NT2/D1 (cell line): ENCODE results near the gene PHF24.

Experiments
- DNase-seq: peaks from one replicate; pipeline ENCODE4 v3.0.0-alpha.2; 2011; ENCODE audit warnings: low read depth, low spot score
- H3K27me3 ChIP-seq: 2 replicates; pipeline ENCODE4 v1.6.0; 2011; ENCODE audit warnings: mild to moderate bottlenecking; ENCODE audit not compliant: insufficient read length, insufficient read depth
- H3K36me3 ChIP-seq: 2 replicates; pipeline ENCODE4 v1.6.1; 2011; ENCODE audit warnings: mild to moderate bottlenecking, low read length, mixed read lengths; ENCODE audit not compliant: insufficient read depth, insufficient read length
- H3K4me1 ChIP-seq: 2 replicates; pipeline ENCODE4 v1.5.1; 2011; ENCODE audit not compliant: insufficient read depth, insufficient read length
- H3K4me3 ChIP-seq: 2 replicates; pipeline ENCODE4 v1.5.1; 2011; ENCODE audit warnings: low read depth; ENCODE audit not compliant: insufficient read length
- H3K9ac ChIP-seq: 2 replicates; pipeline ENCODE4 v1.6.0; 2011; ENCODE audit warnings: low read depth; ENCODE audit not compliant: insufficient read length
- H3K9me3 ChIP-seq: 2 replicates; pipeline ENCODE4 v1.5.1; 2011; ENCODE audit warnings: mild to moderate bottlenecking, low read length; ENCODE audit not compliant: insufficient read depth
- SUZ12 ChIP-seq: IDR thresholded peaks from 2 replicates; pipeline ENCODE4 v1.6.1; 2011; ENCODE audit not compliant: insufficient read length, insufficient read depth; ENCODE audit errors: extremely low read depth
- YY1 ChIP-seq: IDR thresholded peaks from 2 replicates; pipeline ENCODE4 v1.6.1; 2011; ENCODE audit not compliant: insufficient read length, insufficient read depth
- ZNF274 ChIP-seq: IDR thresholded peaks from 2 replicates; pipeline ENCODE4 v1.6.1; 2011; ENCODE audit warnings: mild to moderate bottlenecking, low read depth, low read length

The PHF24 gene

DNA sequence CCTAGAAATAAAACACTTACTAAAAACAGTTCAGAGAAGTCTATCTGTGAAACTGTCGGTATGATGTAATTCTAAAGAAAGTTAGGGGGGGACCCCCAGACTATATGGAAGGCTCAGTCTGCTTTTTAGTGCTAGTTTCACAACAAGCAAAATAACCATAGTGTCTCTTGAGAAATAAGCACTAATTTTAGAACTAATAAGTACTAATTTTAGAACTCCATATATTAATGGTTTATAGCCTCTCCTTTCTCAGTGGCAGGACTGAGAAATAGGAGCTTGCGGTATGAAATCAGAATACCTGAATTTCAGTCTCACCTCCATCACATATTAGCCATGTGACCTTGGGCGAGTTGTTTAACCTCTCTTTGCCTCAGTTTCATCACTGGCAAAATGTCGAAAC is 1.4 kb upstream of the PHF24 start:
- H3K36me3 ChIP-seq: no peaks in the 10 kb centered on the region
- no peaks in the 10 kb centered on the region for H3K9me3 ChIP-seq
- peaks cover 37% of the 10 kb centered on the region for H3K27me3 ChIP-seq
- TF ChIP-seq SUZ12 (no peak), YY1 (no peak), ZNF274 (no peak)
- H3K4me3 ChIP-seq: no peak overlapping the region
- H3K9ac ChIP-seq: no peak overlapping the region
- DNase-seq: no peak
- H3K4me1 ChIP-seq: peaks cover 1% of the 10 kb centered on the region

DNA sequence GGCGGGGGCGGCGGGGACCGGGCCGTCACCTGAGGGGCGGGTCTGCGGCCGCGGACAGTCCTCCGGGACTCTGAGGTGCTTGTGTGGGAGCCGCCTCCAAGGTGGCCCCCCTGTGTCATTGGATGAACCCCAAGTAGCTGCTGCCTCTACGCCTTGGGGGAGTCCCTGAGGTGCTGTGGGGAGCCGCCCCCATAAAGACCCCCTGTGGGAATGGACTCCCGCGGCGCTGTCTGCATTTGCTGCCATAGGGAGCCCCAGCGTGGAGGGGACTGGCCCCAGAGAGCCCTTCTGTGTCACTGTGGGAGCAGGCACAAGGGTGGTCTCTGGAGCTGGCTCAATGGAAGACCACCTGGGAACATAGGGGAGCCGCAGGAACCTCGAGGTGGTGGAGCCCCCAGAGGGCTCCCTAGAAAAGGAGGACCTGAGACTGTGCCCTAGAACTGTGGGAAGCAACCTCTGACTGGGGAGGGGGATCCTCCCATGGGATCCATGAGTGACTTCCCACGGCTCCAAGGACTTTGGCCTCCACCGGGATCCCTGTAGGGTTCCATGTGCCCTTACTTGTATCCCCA is 412 bp downstream of the PHF24 start:
- H3K36me3 ChIP-seq: no peaks in the 10 kb centered on the region
- TF ChIP-seq SUZ12: no peak
- TF ChIP-seq YY1: no peak
- TF ChIP-seq ZNF274: no peak
- peaks cover 37% of the 10 kb centered on the region for H3K27me3 ChIP-seq
- DNase-seq: no peak
- peak overlapping the region; percentile 57 for H3K9ac ChIP-seq
- H3K9me3 ChIP-seq: no peaks in the 10 kb centered on the region
- H3K4me1 ChIP-seq: peaks cover 14% of the 10 kb centered on the region
- H3K4me3 ChIP-seq: peak overlapping the region; percentile 38

DNA sequence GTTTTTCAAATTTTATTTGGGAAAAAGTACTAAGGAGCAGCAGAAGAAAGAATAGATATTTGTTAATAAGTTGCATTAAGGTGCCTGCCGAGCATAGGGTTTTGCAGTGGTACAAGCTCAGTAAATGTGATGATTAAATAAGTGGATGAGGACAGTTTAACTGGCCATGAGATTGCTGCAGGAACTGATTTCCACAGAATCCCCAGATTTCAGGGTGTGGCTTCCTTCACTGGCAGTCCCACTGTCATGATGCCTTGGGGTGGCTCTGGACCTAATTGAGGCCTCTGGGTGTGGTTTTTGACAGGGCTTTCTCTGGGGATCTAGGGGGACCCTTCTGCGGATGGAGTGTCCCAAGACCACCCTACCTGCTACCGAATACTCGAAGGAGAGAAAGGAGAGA is 1.4 kb downstream of the PHF24 start:
- no peaks in the 10 kb centered on the region for H3K36me3 ChIP-seq
- no peak overlapping the region for H3K4me3 ChIP-seq
- TF ChIP-seq ZNF274 (no peak), YY1 (no peak), SUZ12 (no peak)
- H3K27me3 ChIP-seq: peaks cover 37% of the 10 kb centered on the region
- no peak overlapping the region for H3K9ac ChIP-seq
- no peaks in the 10 kb centered on the region for H3K9me3 ChIP-seq
- DNase-seq: no peak
- H3K4me1 ChIP-seq: peaks cover 14% of the 10 kb centered on the region

DNA sequence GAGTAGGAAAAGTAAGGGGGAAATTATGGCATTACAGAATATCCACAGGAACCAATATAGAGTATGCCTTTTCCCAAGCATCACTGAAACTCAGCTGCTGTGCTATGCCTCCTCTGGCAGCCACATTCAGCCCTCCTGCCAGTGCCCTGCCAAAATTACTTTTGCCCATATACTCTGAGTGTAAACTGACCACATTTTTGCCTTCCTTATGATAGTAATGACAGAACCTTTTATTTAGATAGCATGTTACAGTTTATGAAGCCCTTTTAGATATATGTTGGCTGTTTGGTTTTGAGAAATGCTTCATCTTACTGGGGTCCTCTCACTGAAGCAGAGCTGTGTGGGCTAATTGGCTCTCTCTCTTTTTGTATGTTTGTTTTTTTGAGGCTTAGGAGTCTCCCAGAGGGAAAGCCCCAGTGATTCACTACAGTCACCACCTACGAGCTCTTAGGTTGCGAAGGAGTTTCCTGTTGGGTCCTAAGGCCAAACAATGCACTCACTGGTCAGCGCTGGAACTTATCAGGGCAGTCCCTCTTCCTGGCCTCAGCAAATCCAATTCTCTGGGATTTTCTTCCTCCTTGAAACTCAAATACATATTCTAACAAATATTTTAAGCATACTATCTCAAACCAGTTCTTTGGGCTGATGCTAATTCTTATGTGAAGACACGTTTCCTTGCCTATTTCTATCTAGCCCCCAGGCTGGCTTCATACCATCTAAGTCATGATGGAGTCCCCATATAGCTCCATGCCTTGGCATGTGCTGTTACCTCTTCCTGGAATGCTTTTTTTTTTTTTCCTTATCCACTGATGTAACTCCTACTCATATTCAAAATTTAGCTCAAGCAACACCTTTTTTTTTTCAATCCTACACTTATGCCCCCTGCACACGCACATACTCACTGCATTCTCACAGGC is 3.7 kb downstream of the PHF24 start:
- Histone ChIP-seq H3K9ac (no peak overlapping the region), H3K4me3 (no peak overlapping the region), H3K36me3 (no peaks in the 10 kb centered on the region), H3K9me3 (no peaks in the 10 kb centered on the region), H3K4me1 (peaks cover 14% of the 10 kb centered on the region), H3K27me3 (peaks cover 31% of the 10 kb centered on the region)
- no peak for DNase-seq
- no peak for TF ChIP-seq YY1
- TF ChIP-seq SUZ12: no peak
- no peak for TF ChIP-seq ZNF274

DNA sequence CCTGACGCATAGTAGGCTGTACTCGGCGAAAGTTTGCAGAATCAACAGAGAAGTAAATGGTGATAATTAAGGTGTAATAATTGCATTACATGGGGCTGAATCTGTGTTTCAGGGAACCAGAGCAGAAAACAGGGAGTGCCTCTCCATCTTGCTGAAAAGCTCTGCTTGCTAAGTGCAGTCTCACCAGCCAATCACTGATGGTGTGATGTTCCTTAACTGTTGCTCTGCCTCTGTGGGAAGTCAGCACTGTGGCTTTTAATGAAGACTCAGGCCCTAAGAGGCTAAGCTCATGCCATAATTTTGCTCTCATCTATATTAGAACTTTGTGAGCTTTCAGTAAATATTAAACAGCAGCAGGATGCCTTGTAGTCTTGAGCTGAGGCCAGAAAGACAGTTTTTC is 4.5 kb downstream of the PHF24 start:
- TF ChIP-seq YY1 (no peak), SUZ12 (no peak), ZNF274 (no peak)
- H3K36me3 ChIP-seq: no peaks in the 10 kb centered on the region
- no peak overlapping the region for H3K9ac ChIP-seq
- H3K9me3 ChIP-seq: no peaks in the 10 kb centered on the region
- no peak for DNase-seq
- H3K4me3 ChIP-seq: no peak overlapping the region
- H3K27me3 ChIP-seq: peaks cover 24% of the 10 kb centered on the region
- peaks cover 14% of the 10 kb centered on the region for H3K4me1 ChIP-seq

DNA sequence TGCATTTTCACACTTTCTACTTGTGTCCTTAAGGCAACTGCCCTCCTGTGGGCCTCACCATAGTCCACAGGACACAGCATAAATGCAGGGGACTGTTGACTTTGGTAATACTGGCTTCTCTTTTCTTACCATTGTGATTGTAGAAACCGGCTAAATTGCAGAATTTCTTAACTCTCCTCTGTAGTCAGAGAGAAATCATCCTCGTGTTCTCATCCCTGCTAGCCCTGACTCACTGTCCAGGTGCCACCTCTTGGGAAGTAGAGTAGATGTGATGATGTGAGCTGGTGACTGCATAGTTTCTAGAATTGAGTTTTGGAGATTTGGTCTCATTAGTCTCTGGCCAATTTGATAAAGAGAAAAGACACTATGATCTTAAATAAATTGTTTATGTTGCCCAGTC is 5.5 kb downstream of the PHF24 start:
- Histone ChIP-seq H3K36me3 (no peaks in the 10 kb centered on the region), H3K9ac (no peak overlapping the region), H3K9me3 (no peaks in the 10 kb centered on the region), H3K27me3 (peaks cover 19% of the 10 kb centered on the region), H3K4me3 (no peak overlapping the region), H3K4me1 (peaks cover 14% of the 10 kb centered on the region)
- DNase-seq: no peak
- no peak for TF ChIP-seq ZNF274
- TF ChIP-seq SUZ12: no peak
- no peak for TF ChIP-seq YY1

DNA sequence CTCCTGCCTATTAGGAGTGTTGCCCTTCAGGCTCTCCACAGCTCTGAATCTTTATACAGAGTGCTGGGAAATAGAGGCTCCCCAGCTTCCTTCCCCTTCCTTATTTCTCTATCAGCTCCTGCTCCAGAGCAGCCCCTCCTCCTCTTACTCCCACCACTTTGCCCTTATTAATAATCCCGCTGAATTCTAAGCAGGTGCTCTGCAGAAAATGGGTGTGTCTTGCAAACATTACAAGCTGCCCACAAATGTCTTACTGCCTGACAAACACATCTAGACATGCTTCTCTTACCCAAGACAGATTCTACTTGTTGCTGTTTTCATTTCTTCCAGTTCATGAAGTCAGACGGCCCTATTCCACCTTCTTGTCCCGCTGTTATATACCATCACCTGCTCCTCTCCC is 6.4 kb downstream of the PHF24 start:
- no peak for TF ChIP-seq SUZ12
- TF ChIP-seq ZNF274: no peak
- TF ChIP-seq YY1: no peak
- peaks cover 14% of the 10 kb centered on the region for H3K4me1 ChIP-seq
- H3K9me3 ChIP-seq: no peaks in the 10 kb centered on the region
- no peak overlapping the region for H3K4me3 ChIP-seq
- peaks cover 10% of the 10 kb centered on the region for H3K27me3 ChIP-seq
- H3K36me3 ChIP-seq: no peaks in the 10 kb centered on the region
- no peak for DNase-seq
- H3K9ac ChIP-seq: no peak overlapping the region
